ENCODE measurements around the gene SMARCD3. TPM values are rescaled to one million over a fixed set of nuclear protein-coding genes. Genes with fewer than 3 reads are reported as not detected.

Gene SMARCD3
- polyA plus RNA-seq, 3 donors from 2014 or later, result 1.2 to 3.9 (median 2.6) TPM

DNA sequence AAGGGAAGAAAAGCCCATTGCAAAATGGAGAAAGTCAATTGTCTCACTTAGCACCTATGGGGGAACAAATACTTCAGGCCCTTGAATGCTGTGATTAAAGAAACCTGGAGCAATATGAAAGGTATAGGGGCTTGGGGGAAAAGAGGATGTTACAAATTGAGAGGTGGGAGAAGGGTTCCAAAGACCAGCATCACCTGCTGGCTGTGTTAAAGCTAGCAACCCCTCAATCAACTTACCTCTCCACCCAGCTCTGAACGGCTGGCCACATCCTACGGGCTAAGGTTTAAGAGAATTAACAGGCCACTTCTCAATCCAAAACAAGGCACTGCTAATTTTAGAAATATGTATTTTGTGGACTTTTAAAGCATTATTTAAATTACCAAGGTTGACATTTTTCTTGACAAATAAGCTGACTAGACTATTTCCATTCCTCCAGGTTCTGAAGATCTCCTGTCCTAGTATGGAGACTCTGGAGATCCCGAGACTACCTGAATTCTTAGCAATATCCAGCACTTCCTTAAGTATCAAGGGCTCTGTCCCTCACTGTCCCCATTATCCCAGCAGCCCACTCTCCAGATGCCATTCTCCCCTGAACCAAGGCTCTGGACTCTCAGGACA, 37.2 kb downstream of the SMARCD3 start:
- H3K4me1 Mint-ChIP-seq, result peaks cover 21 to 24% of the 10 kb centered on the region in 2 donors
- peaks cover 0 to 3% (median 0%) of the 10 kb centered on the region in 3 donors for H3K27me3 Mint-ChIP-seq (ENCODE audit: low read depth in 3 of 3)
- H3K27ac Mint-ChIP-seq, result peak overlapping the region in 1 of 6 donors; percentile 19

DNA sequence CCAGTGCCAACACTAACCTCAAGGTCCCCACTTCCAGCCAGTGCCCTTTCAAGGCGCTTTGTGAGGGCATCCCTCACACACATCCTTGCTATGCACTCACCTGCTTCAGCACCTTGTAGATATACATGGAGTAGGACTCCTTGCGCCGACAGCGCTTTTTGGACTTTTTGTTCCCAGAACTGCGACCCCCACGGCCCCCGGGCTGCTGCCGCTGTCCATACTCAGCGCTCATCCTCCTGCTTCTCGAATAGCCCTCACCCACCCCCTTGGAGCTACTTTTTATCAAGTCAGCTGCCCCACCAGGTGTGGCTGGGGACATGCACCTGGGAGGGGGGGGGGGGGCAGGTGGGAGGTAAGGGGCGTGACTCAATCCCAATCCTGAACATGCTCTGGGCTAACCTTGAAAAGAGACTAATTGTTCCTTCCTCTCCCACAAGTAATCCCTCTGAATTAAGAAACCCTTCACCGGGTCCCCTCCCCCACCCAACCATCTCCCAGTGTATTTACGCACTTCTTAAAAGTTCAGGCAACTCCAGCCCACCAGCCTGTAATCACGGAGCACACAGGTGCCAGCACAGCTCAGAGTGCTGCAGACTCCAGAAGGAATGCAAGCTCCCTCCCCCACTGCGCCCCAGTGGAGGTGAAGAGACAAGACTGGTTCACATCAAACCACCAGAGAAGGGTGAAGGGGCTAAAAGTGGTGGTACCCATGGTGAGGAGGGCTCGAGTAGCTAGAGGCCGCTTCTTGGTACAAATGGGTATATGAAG, 38.2 kb downstream of the SMARCD3 start, which contains the start of gene H2BK1:
H2BK1 (minus strand) TSS at position 402 of the 768 bp plus-strand sequence; CDS start at position 232, 170 bp downstream.
- no peaks in the 10 kb centered on the region for H3K9me3 Mint-ChIP-seq
- H3K36me3 Mint-ChIP-seq, result peaks cover 11 to 19% (median 14%) of the 10 kb centered on the region in 3 donors
- H3K27ac Mint-ChIP-seq, result peak within 1 kb of the TSS in 1 of 6 donors; percentile 50
- peaks cover 23 to 29% of the 10 kb centered on the region in 2 donors for H3K4me1 Mint-ChIP-seq
- H3K4me3 Mint-ChIP-seq, result no peak within 1 kb of the TSS
- DNase-seq, result no peak
- H3K27me3 Mint-ChIP-seq (ENCODE audit: low read depth in 3 of 3), result peaks cover 0 to 3% (median 0%) of the 10 kb centered on the region in 3 donors

More for the DNA sequence above, 37.2 kb downstream of the SMARCD3 start:
- Mint-ChIP-seq H3K36me3 (peaks cover 19 to 28% (median 20%) of the 10 kb centered on the region in 3 donors), H3K4me3 (no peak overlapping the region), H3K9me3 (no peaks in the 10 kb centered on the region)
- DNase-seq, result no peak

DNA sequence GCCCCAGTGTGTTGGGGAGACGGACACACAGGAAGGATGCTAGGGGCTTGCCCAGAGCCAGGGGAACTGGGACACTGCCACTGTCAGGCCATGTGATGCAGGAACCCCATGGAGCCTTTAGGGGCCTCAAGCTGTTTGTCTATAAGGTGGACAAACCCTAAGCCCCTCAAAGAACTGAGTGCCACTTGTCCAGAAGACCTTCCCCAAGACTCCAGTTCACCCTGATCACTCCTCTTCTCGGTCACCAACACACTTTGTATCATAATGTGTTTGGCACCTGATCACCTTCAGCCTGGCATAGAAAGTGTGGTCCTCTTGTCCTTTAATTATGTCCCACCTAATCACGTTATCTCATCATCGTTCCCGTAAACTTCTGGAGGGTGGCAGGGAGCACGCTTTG, 38.9 kb downstream of the SMARCD3 start:
- Mint-ChIP-seq H3K9me3 (no peaks in the 10 kb centered on the region), H3K27me3 (ENCODE audit: low read depth in 3 of 3) (peaks cover 0 to 2% (median 0%) of the 10 kb centered on the region in 3 donors), H3K36me3 (peaks cover 7 to 12% (median 10%) of the 10 kb centered on the region in 3 donors), H3K4me1 (peaks cover 23 to 29% of the 10 kb centered on the region in 2 donors), H3K4me3 (no peak overlapping the region), H3K27ac (no peak overlapping the region)
- DNase-seq, result no peak

DNA sequence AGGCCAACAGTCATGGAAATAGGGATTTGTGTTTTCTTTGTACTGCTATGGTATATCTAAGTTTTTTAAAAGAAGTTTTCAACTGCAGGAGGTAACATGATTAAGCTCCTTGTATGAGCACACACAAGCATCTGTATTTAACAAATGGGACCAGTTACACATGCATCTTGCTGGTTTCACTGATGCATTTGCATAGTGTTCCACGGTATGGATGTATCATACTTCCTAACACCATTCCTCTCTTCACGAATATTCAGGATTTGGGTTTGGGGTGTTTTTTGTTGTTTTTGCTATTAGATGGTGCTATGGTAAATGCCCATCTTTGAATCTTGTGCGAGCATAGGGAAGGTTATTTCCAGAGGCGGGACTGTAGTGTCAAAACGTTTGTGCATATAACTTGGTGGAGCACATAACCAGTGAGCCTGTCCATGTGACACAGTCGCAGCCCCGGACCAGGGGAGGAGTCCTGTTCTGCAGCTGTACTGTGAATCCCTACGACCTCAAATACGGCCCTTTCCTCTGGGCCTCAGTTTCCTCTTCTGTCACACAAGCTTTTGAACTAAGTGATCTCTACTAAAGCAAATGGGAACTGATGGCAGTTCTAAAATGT, 40.1 kb downstream of the SMARCD3 start:
- H3K4me1 Mint-ChIP-seq, result peaks cover 23 to 29% of the 10 kb centered on the region in 2 donors
- H3K9me3 Mint-ChIP-seq, result no peaks in the 10 kb centered on the region
- peak overlapping the region in 1 of 6 donors; percentile 41 for H3K27ac Mint-ChIP-seq
- peaks cover 0 to 5% (median 2%) of the 10 kb centered on the region in 3 donors for H3K27me3 Mint-ChIP-seq (ENCODE audit: low read depth in 3 of 3)
- H3K36me3 Mint-ChIP-seq, result peaks cover 3 to 6% (median 5%) of the 10 kb centered on the region in 3 donors
- no peak for DNase-seq
- H3K4me3 Mint-ChIP-seq, result no peak overlapping the region

DNA sequence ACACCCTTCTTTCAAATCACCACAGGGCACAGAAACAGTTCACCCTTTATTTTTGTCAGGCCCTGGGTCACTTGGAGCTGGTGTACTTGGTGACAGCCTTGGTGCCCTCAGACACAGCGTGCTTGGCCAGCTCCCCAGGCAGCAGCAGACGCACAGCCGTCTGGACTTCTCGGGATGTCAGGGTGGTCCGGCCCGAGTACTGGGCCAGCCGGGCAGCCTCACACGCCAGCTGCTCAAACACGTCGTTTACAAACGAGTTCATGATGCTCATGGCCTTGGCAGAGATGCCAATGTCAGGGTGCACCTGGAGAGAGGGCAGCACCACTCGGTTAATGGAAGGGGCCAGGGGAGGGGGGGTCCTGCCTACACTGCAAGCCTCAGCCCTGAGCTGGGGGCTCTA, 40.7 kb downstream of the SMARCD3 start:
- H3K4me1 Mint-ChIP-seq, result peaks cover 23 to 29% of the 10 kb centered on the region in 2 donors
- H3K27ac Mint-ChIP-seq, result peak overlapping the region in 4 of 6 donors; percentile 27 to 78 (median 67)
- no peak for DNase-seq
- H3K36me3 Mint-ChIP-seq, result peaks cover 0 to 3% (median 0%) of the 10 kb centered on the region in 3 donors
- peaks cover 0 to 5% (median 2%) of the 10 kb centered on the region in 3 donors for H3K27me3 Mint-ChIP-seq (ENCODE audit: low read depth in 3 of 3)
- H3K9me3 Mint-ChIP-seq, result no peaks in the 10 kb centered on the region
- peak overlapping the region in 2 of 5 donors; percentile 8 to 25 for H3K4me3 Mint-ChIP-seq

DNA sequence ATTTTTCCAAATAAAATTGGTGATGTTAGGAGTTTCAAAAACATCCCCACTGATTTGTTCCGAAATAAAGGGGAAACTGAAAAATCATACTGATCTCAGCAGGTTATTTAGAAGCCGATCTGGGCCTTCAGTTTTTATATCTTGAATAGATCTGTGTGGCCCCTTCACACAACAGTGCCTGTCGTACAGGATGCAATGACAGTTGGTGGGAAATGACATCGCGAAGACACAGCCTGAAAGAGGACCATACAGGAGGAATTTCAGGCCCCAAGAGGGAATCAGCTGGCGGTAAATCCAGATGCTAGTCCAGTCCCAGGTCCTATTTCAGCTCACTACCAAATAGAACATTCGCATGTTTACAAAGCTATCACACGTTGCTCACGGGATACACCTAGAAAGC, 41.2 kb downstream of the SMARCD3 start:
- Mint-ChIP-seq H3K4me3 (peak overlapping the region; percentile 8 to 70 (median 56)), H3K36me3 (peaks cover 0 to 3% (median 0%) of the 10 kb centered on the region in 3 donors), H3K27me3 (ENCODE audit: low read depth in 3 of 3) (peaks cover 0 to 4% (median 3%) of the 10 kb centered on the region in 3 donors), H3K4me1 (peaks cover 23 to 29% of the 10 kb centered on the region in 2 donors), H3K27ac (peak overlapping the region in 4 of 6 donors; percentile 27 to 78 (median 67)), H3K9me3 (no peaks in the 10 kb centered on the region)
- DNase-seq, result peak in 2 of 3 donors; percentile 18 to 19

DNA sequence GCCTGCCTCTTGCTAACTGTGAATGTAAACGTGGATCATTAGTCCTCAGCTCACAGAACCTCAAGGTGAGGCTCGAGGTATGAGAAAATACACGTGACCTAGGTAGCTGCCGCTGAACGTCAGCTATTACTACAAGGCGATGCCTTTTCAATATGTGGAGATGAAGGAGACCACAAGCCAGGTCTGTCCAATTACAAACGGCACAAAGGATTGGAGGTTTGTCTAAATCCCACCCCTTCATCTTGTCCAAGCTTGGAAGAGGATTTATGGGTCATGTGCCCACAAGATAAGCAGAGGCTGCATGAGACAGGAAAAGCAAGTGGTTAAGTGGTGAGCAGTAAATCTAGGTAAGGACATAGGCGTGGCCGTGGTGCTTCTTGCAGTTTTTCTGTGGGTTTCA, 41.6 kb downstream of the SMARCD3 start:
- DNase-seq, result peak; percentile 10 to 28 (median 22)
- Mint-ChIP-seq H3K36me3 (peaks cover 0 to 1% (median 0%) of the 10 kb centered on the region in 3 donors), H3K27ac (peak overlapping the region in 5 of 6 donors; percentile 59 to 78 (median 69))

DNA sequence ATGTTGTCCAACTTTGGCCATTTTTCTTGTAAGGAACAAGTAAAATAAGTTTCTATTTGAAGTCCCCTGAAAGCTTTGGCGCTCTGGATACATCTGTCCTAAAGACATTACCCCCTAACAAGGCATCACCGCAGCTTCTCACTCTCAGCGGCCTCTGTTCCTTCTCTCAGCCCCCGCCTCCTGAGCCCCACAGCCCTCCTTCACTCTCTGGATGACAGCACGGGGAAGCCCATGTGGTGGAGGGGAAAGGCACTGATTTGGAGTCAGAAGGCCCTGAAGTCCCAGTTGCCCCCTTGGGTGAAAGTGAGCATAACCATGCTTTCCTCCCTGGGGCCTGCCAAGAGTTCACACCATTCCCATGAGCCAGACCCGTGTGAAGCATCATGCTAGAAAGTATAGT, 42.8 kb downstream of the SMARCD3 start:
- peak overlapping the region in 1 of 6 donors; percentile 80 for H3K27ac Mint-ChIP-seq

More for the DNA sequence above, 41.6 kb downstream of the SMARCD3 start:
- no peaks in the 10 kb centered on the region for H3K9me3 Mint-ChIP-seq
- H3K4me1 Mint-ChIP-seq, result peaks cover 23 to 29% of the 10 kb centered on the region in 2 donors
- H3K27me3 Mint-ChIP-seq (ENCODE audit: low read depth in 3 of 3), result peaks cover 0 to 4% (median 3%) of the 10 kb centered on the region in 3 donors
- H3K4me3 Mint-ChIP-seq, result peak overlapping the region; percentile 8 to 70 (median 56)

DNA sequence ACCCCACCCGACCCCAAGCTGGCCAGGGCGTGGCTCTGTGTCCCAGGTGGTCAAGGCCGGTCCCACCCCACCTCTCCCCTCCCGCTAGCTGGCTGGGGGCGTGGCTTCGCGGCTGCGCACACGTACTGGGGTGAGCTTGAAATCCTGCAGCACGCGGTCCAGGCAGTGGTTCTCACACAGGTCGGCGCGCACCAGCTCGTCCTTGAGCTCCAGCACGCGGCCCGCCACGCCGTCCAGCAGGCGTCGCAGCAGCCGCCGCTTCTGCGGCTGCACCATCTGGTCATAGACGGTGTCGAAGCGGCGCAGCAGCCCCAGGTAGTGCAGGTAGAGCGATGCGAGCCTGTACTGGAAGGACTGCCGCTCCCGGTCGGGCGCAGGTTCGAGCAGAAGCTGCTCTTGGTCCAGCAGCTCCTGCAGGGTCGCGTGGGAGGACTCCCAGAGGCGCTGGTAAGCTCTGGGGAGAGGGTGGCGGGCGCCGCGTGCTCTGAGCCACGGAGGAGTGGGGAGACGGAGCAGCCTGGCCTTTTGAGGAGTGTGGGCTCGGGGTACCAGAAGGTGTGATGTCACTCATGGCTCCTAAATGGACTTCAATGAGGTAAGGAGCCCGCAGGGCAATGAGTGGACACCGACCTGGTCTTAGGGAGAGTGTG, 44.0 kb downstream of the SMARCD3 start:
- Mint-ChIP-seq H3K27me3 (ENCODE audit: low read depth in 3 of 3) (peaks cover 0 to 5% (median 4%) of the 10 kb centered on the region in 3 donors), H3K27ac (peak overlapping the region in 1 of 6 donors; percentile 31), H3K9me3 (no peaks in the 10 kb centered on the region), H3K4me1 (peaks cover 23 to 29% of the 10 kb centered on the region in 2 donors), H3K4me3 (no peak overlapping the region), H3K36me3 (no peaks in the 10 kb centered on the region)
- DNase-seq, result no peak

More for the DNA sequence above, 42.8 kb downstream of the SMARCD3 start:
- Mint-ChIP-seq H3K4me3 (peak overlapping the region in 3 of 5 donors; percentile 8 to 18 (median 10)), H3K27me3 (ENCODE audit: low read depth in 3 of 3) (peaks cover 0 to 5% (median 4%) of the 10 kb centered on the region in 3 donors), H3K4me1 (peaks cover 23 to 29% of the 10 kb centered on the region in 2 donors), H3K9me3 (no peaks in the 10 kb centered on the region), H3K36me3 (no peaks in the 10 kb centered on the region)
- DNase-seq, result no peak

DNA sequence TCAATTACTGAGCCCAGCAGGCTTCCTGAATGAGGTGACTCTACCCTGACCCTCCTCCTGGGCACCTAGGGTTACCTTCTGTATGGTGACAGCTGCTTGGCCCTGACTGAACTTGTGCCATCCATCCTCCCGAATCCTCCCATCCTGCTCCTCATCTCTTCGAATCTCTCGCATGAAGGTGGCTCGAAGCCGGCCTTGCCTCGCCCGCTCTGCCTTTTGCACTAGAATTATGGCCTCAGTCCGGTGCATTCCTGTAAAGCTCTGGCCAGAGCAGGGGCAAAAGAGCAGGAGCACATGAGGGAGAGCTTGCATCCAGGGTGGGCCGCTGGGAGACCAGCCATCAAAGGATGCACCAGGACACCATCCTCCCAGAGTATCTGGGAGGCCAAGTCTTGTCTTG, 45.7 kb downstream of the SMARCD3 start:
- H3K36me3 Mint-ChIP-seq, result no peaks in the 10 kb centered on the region
- no peaks in the 10 kb centered on the region for H3K9me3 Mint-ChIP-seq
- DNase-seq, result no peak
- peak overlapping the region in 1 of 6 donors; percentile 49 for H3K27ac Mint-ChIP-seq
- peaks cover 18 to 20% of the 10 kb centered on the region in 2 donors for H3K4me1 Mint-ChIP-seq
- H3K4me3 Mint-ChIP-seq, result no peak overlapping the region
- peaks cover 0 to 5% (median 4%) of the 10 kb centered on the region in 3 donors for H3K27me3 Mint-ChIP-seq (ENCODE audit: low read depth in 3 of 3)

DNA sequence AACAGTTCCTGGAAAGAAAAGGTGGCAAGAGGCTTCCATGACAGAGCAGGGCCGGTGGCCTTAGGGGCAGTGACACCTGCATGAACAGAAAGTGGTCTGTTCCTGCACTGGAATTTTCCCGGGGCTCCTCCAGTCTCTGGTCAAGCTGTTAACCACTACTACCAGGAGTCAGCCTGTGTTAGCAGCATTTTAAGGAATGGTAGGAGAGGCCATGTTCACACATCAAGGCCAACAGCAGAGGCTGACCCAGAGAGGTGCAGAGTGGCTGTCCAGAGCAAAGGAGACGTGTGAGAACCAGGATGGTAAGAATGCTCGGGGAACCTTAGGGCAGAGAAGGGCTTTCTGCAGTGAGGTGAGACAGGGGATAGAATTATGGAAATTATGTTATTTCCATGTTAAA, 46.7 kb downstream of the SMARCD3 start:
- H3K27ac Mint-ChIP-seq, result no peak overlapping the region
- DNase-seq, result no peak
- H3K27me3 Mint-ChIP-seq (ENCODE audit: low read depth in 3 of 3), result peaks cover 0 to 5% (median 4%) of the 10 kb centered on the region in 3 donors
- no peaks in the 10 kb centered on the region for H3K36me3 Mint-ChIP-seq
- H3K4me3 Mint-ChIP-seq, result no peak overlapping the region
- H3K9me3 Mint-ChIP-seq, result no peaks in the 10 kb centered on the region
- H3K4me1 Mint-ChIP-seq, result peaks cover 7 to 10% of the 10 kb centered on the region in 2 donors

DNA sequence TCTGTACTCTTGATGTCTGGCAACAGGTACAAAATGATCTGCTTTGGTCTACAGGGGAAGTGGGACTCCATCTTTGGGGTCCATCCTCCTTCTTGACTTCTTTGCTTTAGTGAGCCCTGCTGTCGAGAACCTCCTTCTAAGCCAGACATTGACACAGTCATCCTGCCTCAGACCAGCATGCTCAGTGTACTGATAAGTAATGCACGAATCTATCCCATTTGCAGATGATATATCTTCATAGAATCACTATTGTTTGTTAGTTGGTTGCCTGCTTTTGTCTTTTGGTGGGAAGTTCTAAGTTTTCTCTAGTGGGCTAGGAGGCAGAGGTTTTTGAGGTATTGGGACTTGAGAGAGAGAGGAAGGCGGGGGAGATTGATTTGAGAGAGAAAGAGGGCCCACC, 47.1 kb downstream of the SMARCD3 start:
- peaks cover 0 to 5% (median 4%) of the 10 kb centered on the region in 3 donors for H3K27me3 Mint-ChIP-seq (ENCODE audit: low read depth in 3 of 3)
- H3K9me3 Mint-ChIP-seq, result no peaks in the 10 kb centered on the region

More for the DNA sequence above, 47.1 kb downstream of the SMARCD3 start:
- DNase-seq, result no peak
- Mint-ChIP-seq H3K36me3 (no peaks in the 10 kb centered on the region), H3K27ac (no peak overlapping the region), H3K4me3 (no peak overlapping the region), H3K4me1 (peaks cover 3 to 6% of the 10 kb centered on the region in 2 donors)
